Kidney (tissue), 14 donors: ENCODE measurements around the gene MYG1. TPM values are rescaled to one million over a fixed set of nuclear protein-coding genes. Genes with fewer than 3 reads are reported as not detected.

ENCODE experiments used
- DNase-seq, 5 donors: peaks; one replicate each; pipeline ENCODE4 v3.0.0-alpha.2; 2013 to 2020
- FAIRE-seq: peaks from 2 replicates; lab custom pipeline; 2012; peaks lifted over from hg19 to GRCh38; lab: Jason Lieb, UNC
- H3K27ac ChIP-seq, 2 donors: one replicate each; pipeline ENCODE4 v1.7.0; 2013; ENCODE audit warnings: low read depth in 2 of 2, low read length in 2 of 2, inconsistent platforms in 1 of 2
- H3K27me3 ChIP-seq: one replicate; pipeline ENCODE4 v1.7.1; 2013; ENCODE audit warnings: low read length, inconsistent platforms; ENCODE audit not compliant: control insufficient read depth, insufficient read depth
- H3K36me3 ChIP-seq, 3 donors: one replicate each; pipeline versions ENCODE4 v1.7.0 to v1.7.1; 2013; ENCODE audit warnings: low read length in 3 of 3, control low read depth in 1 of 3, inconsistent platforms in 1 of 3; ENCODE audit not compliant: insufficient read depth in 3 of 3, control insufficient read depth in 2 of 3
- H3K4me1 ChIP-seq, 3 donors: one replicate each; pipeline versions ENCODE4 v1.7.0 to v1.7.1; 2013; ENCODE audit warnings: low read length in 3 of 3, inconsistent platforms in 1 of 3, low read depth in 1 of 3; ENCODE audit not compliant: control insufficient read depth in 2 of 3, insufficient read depth in 2 of 3
- H3K4me3 ChIP-seq, 3 donors: one replicate each; pipeline versions ENCODE4 v1.7.0 to v1.8.1; 2013; ENCODE audit warnings: low read length in 3 of 3, control low read depth in 1 of 3, inconsistent platforms in 1 of 3
- H3K9ac ChIP-seq, 3 donors: one replicate each; pipeline versions ENCODE4 v1.7.0 to v1.7.1; 2013; ENCODE audit warnings: low read length in 3 of 3, control low read depth in 1 of 3, inconsistent platforms in 1 of 3
- H3K9me3 ChIP-seq, 3 donors: one replicate each; pipeline versions ENCODE4 v1.7.0 to v1.7.1; 2013; ENCODE audit warnings: low read length in 3 of 3, control low read depth in 1 of 3, inconsistent platforms in 1 of 3; ENCODE audit not compliant: control insufficient read depth in 2 of 3, insufficient read depth in 1 of 3
- intact Hi-C: fragments of 100-400 bp; cut with DNase I; formaldehyde crosslinking; loops from one replicate; pipeline ENCODE4 v1.11.1; 2022
- polyA plus RNA-seq: library from polyadenylated mRNA; stranded (reverse); fragments of 350-450 nt; fragmentation: Illumina TruSeq; extraction: RNeasy Lipid Tissue Mini Kit (QIAGEN cat#74804); gene quantifications from one replicate; pipeline ENCODE4 v1.2.3, GENCODE V29; 2014; ENCODE audit warnings: low read depth, low replicate concordance; ENCODE audit not compliant: insufficient read depth
- total RNA-seq: library from RNA; stranded (reverse); fragmentation: NEBNext Ultra II Directional; extraction: Animal tissue kit (Norgen Biotek cat#: 25700); gene quantifications from one replicate; pipeline ENCODE4 v1.2.1, GENCODE V29; 2021
- TF ChIP-seq, protein P1 (sequence below): IDR thresholded peaks from 3 replicates; pipeline ENCODE4 v1.5.1; 2012; ENCODE audit warnings: mild to moderate bottlenecking, moderate library complexity, borderline replicate concordance; ENCODE audit not compliant: insufficient read depth; ENCODE audit errors: extremely low read depth
- donor health status: control.
- donor health status: control.
- donor health status: control.
- donor health status: control.
- donor health status: control.
- donor health status: DM: yes; HTN: yes; CAD: no.
- donor health status: Normal renal cell carcinoma (clear cell type).

The MYG1 gene
- total and polyA plus RNA-seq, 2 donors from 2014 or later, result 49.0 to 105 TPM

DNA sequence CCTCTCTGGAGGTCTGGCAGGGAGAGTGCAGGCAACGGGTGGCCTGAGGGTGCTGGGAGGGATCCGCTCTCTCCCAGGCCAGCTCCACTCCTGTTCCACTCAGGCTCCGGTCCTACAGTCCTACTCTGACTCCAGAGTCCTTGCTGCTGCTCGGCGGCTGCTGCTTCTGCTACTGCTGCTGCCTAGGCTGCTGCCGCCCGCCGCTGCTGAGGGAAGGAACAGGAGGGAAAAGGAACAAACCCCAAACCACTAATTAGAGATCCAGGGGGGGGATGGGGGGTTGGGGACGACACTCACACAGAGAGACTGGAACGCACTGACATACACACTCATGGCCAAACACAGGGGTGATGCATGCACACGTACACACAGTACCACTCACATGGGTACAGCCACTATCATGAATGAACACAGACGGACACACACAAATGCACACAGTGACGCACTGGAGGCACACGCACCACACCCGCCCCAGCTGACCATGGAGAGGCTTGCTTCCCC is 36.7 kb downstream of the MYG1 start, which contains the start of gene SP7:
SP7 (minus strand) TSS at position 174 of the 501 bp plus-strand sequence. CDS start 708 bp downstream, outside the sequence.
- H3K9me3 ChIP-seq, result no peaks in the 10 kb centered on the region
- DNase-seq (no peak), FAIRE-seq (no peak)
- TF ChIP-seq, protein P1, sequence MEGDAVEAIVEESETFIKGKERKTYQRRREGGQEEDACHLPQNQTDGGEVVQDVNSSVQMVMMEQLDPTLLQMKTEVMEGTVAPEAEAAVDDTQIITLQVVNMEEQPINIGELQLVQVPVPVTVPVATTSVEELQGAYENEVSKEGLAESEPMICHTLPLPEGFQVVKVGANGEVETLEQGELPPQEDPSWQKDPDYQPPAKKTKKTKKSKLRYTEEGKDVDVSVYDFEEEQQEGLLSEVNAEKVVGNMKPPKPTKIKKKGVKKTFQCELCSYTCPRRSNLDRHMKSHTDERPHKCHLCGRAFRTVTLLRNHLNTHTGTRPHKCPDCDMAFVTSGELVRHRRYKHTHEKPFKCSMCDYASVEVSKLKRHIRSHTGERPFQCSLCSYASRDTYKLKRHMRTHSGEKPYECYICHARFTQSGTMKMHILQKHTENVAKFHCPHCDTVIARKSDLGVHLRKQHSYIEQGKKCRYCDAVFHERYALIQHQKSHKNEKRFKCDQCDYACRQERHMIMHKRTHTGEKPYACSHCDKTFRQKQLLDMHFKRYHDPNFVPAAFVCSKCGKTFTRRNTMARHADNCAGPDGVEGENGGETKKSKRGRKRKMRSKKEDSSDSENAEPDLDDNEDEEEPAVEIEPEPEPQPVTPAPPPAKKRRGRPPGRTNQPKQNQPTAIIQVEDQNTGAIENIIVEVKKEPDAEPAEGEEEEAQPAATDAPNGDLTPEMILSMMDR, result no peak
- H3K4me1 ChIP-seq, result no peaks in the 10 kb centered on the region
- no peak within 1 kb of the TSS for H3K27ac ChIP-seq
- H3K36me3 ChIP-seq, result no peaks in the 10 kb centered on the region
- intact Hi-C loops, result loop anchor here (10.0 kb wide), 1 partner anchor 179 kb away; no protein-coding TSS in a partner anchor
- H3K27me3 ChIP-seq, result peaks cover 2% of the 10 kb centered on the region
- no peak within 1 kb of the TSS for H3K4me3 ChIP-seq
- H3K9ac ChIP-seq, result no peak within 1 kb of the TSS

DNA sequence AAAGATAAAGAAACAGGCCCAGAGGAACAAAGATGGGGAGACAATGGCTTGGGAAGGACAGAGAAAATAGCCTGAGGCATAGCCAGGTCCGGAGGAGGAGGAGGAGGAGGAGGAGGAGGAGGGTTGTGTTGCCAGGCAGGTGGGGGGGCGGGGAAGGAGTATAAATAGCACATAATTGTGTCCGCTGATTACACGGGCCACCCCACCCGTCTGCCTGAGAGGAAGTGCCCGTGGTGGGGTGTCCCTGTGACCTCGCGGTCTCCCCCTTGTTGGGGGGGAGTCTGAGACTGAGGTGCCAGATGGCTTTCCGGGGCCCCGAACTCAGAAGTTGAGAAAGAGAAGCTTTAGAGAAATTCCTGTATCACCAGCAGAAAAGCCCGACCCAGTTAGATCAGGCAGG is 38.5 kb downstream of the MYG1 start:
- no peak for FAIRE-seq
- intact Hi-C loops, result loop anchor here (10.0 kb wide), 1 partner anchor 177 kb away; no protein-coding TSS in a partner anchor
- no peak overlapping the region for H3K4me3 ChIP-seq

DNA sequence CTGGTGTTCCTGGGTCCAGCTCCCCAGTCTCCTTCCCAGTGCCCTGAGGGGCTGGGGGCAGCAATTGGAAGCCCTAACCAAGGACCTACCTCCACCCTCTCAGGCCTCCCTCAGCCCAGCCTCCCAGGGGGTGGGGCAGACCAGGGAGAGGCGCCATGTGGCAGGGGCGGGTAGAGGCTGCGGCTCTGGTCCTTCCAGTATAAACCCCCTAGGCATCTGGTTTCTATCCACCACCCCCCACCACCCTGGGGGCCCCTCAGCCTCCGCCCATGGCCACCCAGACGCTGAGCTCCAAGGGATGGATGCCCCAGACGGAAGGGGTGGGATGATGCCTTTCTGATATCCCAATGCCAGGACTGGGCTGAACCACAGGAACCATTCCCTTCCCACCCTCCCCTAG is 39.4 kb downstream of the MYG1 start:
- no peaks in the 10 kb centered on the region for H3K9me3 ChIP-seq
- H3K9ac ChIP-seq, result no peak overlapping the region
- DNase-seq (no peak), FAIRE-seq (no peak)
- peaks cover 2% of the 10 kb centered on the region for H3K27me3 ChIP-seq
- no peak overlapping the region for H3K27ac ChIP-seq
- no peak overlapping the region for H3K4me3 ChIP-seq
- intact Hi-C loops, result loop anchor here (10.0 kb wide), 1 partner anchor 176 kb away; no protein-coding TSS in a partner anchor
- H3K4me1 ChIP-seq, result no peaks in the 10 kb centered on the region
- H3K36me3 ChIP-seq, result no peaks in the 10 kb centered on the region
- TF ChIP-seq, protein P1, result no peak

More for the DNA sequence above, 38.5 kb downstream of the MYG1 start:
- Histone ChIP-seq H3K27ac (no peak overlapping the region), H3K4me1 (no peaks in the 10 kb centered on the region), H3K27me3 (peaks cover 2% of the 10 kb centered on the region), H3K9me3 (no peaks in the 10 kb centered on the region), H3K36me3 (no peaks in the 10 kb centered on the region), H3K9ac (no peak overlapping the region)
- TF ChIP-seq, protein P1, result no peak
- no peak for DNase-seq

DNA sequence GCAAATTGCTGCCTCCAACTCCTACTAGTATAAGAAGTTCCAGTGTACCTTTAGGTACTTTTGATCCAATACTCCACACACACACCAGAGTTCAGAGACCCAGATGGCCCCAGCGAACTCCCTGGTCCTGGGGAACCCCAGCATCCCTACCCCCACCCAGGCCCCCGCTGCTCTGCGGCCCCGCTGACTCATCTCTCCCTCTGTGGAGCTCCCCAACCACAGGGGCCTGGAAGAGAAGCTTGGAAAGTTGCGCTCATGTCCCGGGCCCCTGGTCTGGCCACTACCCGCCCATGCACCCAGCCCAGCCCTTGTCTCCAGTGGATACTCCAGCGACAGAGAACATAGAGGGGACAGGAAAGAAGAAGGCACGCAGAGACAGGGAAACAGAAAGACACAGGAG is 40.9 kb downstream of the MYG1 start:
- Histone ChIP-seq H3K4me1 (peaks cover 0 to 7% (median 0%) of the 10 kb centered on the region in 3 donors), H3K27me3 (peaks cover 2% of the 10 kb centered on the region), H3K9me3 (no peaks in the 10 kb centered on the region), H3K36me3 (no peaks in the 10 kb centered on the region), H3K4me3 (no peak overlapping the region), H3K27ac (no peak overlapping the region), H3K9ac (no peak overlapping the region)
- TF ChIP-seq, protein P1, result no peak
- intact Hi-C loops, result no loop called here
- DNase-seq (no peak), FAIRE-seq (no peak)
